K562 (cell line): Measurements from ENCODE around the gene CLP1. TPM values are rescaled to one million over a fixed set of nuclear protein-coding genes. Genes with fewer than 3 reads are reported as not detected.

Experiments used
- ATF4 ChIP-seq: fragments of 450-650 bp; formaldehyde crosslinking; IDR thresholded peaks from 2 replicates; pipeline ENCODE4 v1.4.0; 2022; ENCODE audit warnings: mild to moderate bottlenecking, moderate library complexity
- ATF7 ChIP-seq: fragments of 450-650 bp; IDR thresholded peaks from 2 replicates; pipeline ENCODE4 v1.7.1; 2014; ENCODE audit warnings: mild to moderate bottlenecking, moderate library complexity
- ELF4 ChIP-seq: fragments of 450-650 bp; formaldehyde crosslinking; IDR thresholded peaks from 2 replicates; pipeline ENCODE4 v1.4.0; 2022; ENCODE audit warnings: missing genetic modification characterization
- FOXK2 ChIP-seq, 2 experiments: fragments of 450-650 bp; IDR thresholded peaks in 1 of 2; conservative IDR thresholded peaks in 1 of 2; 2 replicates each; pipeline ENCODE4 v1.6.1; 2016; ENCODE audit warnings: low read depth in 2 of 2, mild to moderate bottlenecking in 1 of 2
- HNRNPK ChIP-seq: fragments of 200-400 bp; formaldehyde crosslinking; IDR thresholded peaks from one replicate; pipeline ENCODE4 v1.6.1; 2018; ENCODE audit warnings: mild to moderate bottlenecking, low read depth, low read length; ENCODE audit not compliant: poor library complexity, severe bottlenecking
- KAT2B ChIP-seq: IDR thresholded peaks from one replicate; pipeline ENCODE4 v1.6.1; 2012; ENCODE audit warnings: low read depth, mild to moderate bottlenecking, control low read depth, inconsistent platforms, low read length, moderate library complexity
- MED1 ChIP-seq: sonication (generic); formaldehyde crosslinking; IDR thresholded peaks from 2 replicates; pipeline ENCODE4 v1.8.1; 2023; ENCODE audit warnings: missing genetic modification reagents, borderline replicate concordance
- NONO ChIP-seq, 2 experiments: fragments of 200-400 bp in 1 of 2; fragments of 450-650 bp in 1 of 2; formaldehyde crosslinking in 1 of 2; IDR thresholded peaks; 2 replicates each; pipeline ENCODE4 v1.6.1; 2017; ENCODE audit warnings: low read depth in 2 of 2, mild to moderate bottlenecking in 2 of 2, moderate library complexity in 2 of 2, low read length in 1 of 2
- POLR3G ChIP-seq: IDR thresholded peaks from 2 replicates; pipeline ENCODE4 v1.6.1; 2011; ENCODE audit not compliant: insufficient read length, insufficient replicate concordance; ENCODE audit errors: extremely low read depth
- RCOR1 ChIP-seq, 2 experiments: IDR thresholded peaks; 2 replicates each; pipeline ENCODE4 v1.6.1; 2012; ENCODE audit warnings: low read depth in 2 of 2, low read length in 2 of 2, borderline replicate concordance in 1 of 2, improper control_type of control experiment in 1 of 2
- RFX5 ChIP-seq: IDR thresholded peaks from 2 replicates; pipeline ENCODE4 v1.6.1; 2011; ENCODE audit warnings: low read depth, mild to moderate bottlenecking, improper control_type of control experiment, low read length
- SMARCE1 ChIP-seq: fragments of 450-650 bp; IDR thresholded peaks from 2 replicates; pipeline ENCODE4 v1.7.1; 2016; ENCODE audit warnings: mild to moderate bottlenecking
- TAL1 ChIP-seq: fragments of 450-650 bp; IDR thresholded peaks from 2 replicates; pipeline ENCODE4 v1.6.1; 2016; ENCODE audit warnings: mild to moderate bottlenecking
- TCF3 ChIP-seq: sonication (generic); formaldehyde crosslinking; IDR thresholded peaks from 2 replicates; pipeline ENCODE4 v1.4.0; 2020; ENCODE audit warnings: mild to moderate bottlenecking, missing genetic modification reagents
- TFAM ChIP-seq: fragments of 250-450 bp; sonication (Bioruptor Pico); conservative IDR thresholded peaks from 2 replicates; pipeline ENCODE4 v1.5.0; 2021; ENCODE audit warnings: mild to moderate bottlenecking, moderate library complexity
- ZBTB7A ChIP-seq: IDR thresholded peaks from 2 replicates; pipeline ENCODE4 v1.6.1; 2011; ENCODE audit warnings: low read depth, mild to moderate bottlenecking, low read length, moderate library complexity, borderline replicate concordance; ENCODE audit not compliant: control insufficient read depth
- ZNF274 ChIP-seq: IDR thresholded peaks from 2 replicates; pipeline ENCODE4 v1.6.1; 2011; ENCODE audit warnings: low read depth, mild to moderate bottlenecking, low read length, moderate library complexity, borderline replicate concordance
- ZNF3 ChIP-seq: fragments of 250-450 bp; sonication (Bioruptor Pico); IDR thresholded peaks from 2 replicates; pipeline ENCODE4 v1.5.0; 2021; ENCODE audit warnings: mild to moderate bottlenecking, moderate library complexity
- ZNF445 ChIP-seq: fragments of 250-450 bp; sonication (Bioruptor Pico); IDR thresholded peaks from 2 replicates; pipeline ENCODE4 v1.4.0; 2020; ENCODE audit warnings: low read depth, mild to moderate bottlenecking, moderate library complexity
- ZNF696 ChIP-seq: fragments of 250-450 bp; sonication (Bioruptor Pico); conservative IDR thresholded peaks from 2 replicates; pipeline ENCODE4 v1.4.0; 2020; ENCODE audit warnings: mild to moderate bottlenecking, moderate library complexity
- polyA plus RNA-seq, 8 experiments: library from polyadenylated mRNA; depleted of rRNA in 4 of 8; stranded (reverse) in 5 of 8; unstranded in 3 of 8; fragments of >200 nt; fragmentation: Nextera tagmentation in 2 of 8; fragmentation: Illumina TruSeq in 1 of 8; extraction: Ambion mirVana in 2 of 8; extraction: Trizol in 1 of 8; gene quantifications; 2 replicates each; pipeline versions ENCODE4 v1.2.1 to v1.2.3, GENCODE V29; 2011 to 2014; ENCODE audit warnings: inconsistent platforms in 1 of 8, missing spikeins in 1 of 8
- total RNA-seq, 7 experiments: library from RNA; depleted of rRNA in 6 of 7; stranded (reverse); fragments of >200 nt in 6 of 7; fragmentation: Illumina TruSeq in 2 of 7; extraction: Trizol in 2 of 7; gene quantifications; 2 replicates each; pipeline versions ENCODE4 v1.2.1 to v1.2.3, GENCODE V29; 2011 to 2021; ENCODE audit warnings: low replicate concordance in 1 of 7
- TF ChIP-seq, protein P1 (sequence below), 2 experiments: IDR thresholded peaks; 2 replicates each; pipeline ENCODE4 v1.6.1; 2011; ENCODE audit warnings: borderline replicate concordance in 1 of 2, control low read depth in 1 of 2, low read depth in 1 of 2, low read length in 1 of 2, mild to moderate bottlenecking in 1 of 2, mixed read lengths in 1 of 2, moderate library complexity in 1 of 2; ENCODE audit not compliant: insufficient read depth in 1 of 2, insufficient read length in 1 of 2, poor library complexity in 1 of 2, severe bottlenecking in 1 of 2; ENCODE audit errors: extremely low read depth in 1 of 2
- TF ChIP-seq, protein P2 (sequence below): fragments of 450-650 bp; IDR thresholded peaks from 2 replicates; pipeline ENCODE4 v1.6.1; 2018; ENCODE audit not compliant: partially characterized antibody

The CLP1 gene
- total and polyA plus RNA-seq, 9 of the 15 experiments (the other 6 are each of a cell fraction or from before 2014, with no cell fraction given) = 19.1 to 46.2 (median 27.8) TPM

GRCh38 chr11:57648801-57649735, 8.5 kb upstream of the CLP1 start (continued):
- TF ChIP-seq ATF4 (CRISPR knock-in tag) = no peak
- TF ChIP-seq FOXK2 (conservative IDR thresholded peaks at IDR 0.05 in 1 of 2, IDR thresholded peaks at IDR 0.05 in 1 of 2; ENCODE audit: low read depth in 2 of 2) = peak in 1 of 2 experiments; percentile 92; a peak in 2 of 4 replicates
- no peak for TF ChIP-seq ZNF3 (CRISPR knock-in tag)
- TF ChIP-seq, protein P1, sequence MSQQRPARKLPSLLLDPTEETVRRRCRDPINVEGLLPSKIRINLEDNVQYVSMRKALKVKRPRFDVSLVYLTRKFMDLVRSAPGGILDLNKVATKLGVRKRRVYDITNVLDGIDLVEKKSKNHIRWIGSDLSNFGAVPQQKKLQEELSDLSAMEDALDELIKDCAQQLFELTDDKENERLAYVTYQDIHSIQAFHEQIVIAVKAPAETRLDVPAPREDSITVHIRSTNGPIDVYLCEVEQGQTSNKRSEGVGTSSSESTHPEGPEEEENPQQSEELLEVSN (IDR thresholded peaks at IDR 0.05; ENCODE audit: borderline replicate concordance in 1 of 2, extremely low read depth in 1 of 2, insufficient read depth in 1 of 2, insufficient read length in 1 of 2, low read depth in 1 of 2, low read length in 1 of 2, poor library complexity in 1 of 2, severe bottlenecking in 1 of 2) = peak in 1 of 2 experiments; percentile 36
- no peak for TF ChIP-seq SMARCE1
- TF ChIP-seq ATF7 = peak; percentile 87
- no peak for TF ChIP-seq MED1 (CRISPR knock-in tag)
- TF ChIP-seq NONO (IDR thresholded peaks at IDR 0.05; ENCODE audit: low read depth in 2 of 2, low read length in 1 of 2) = peak in 1 of 2 experiments; percentile 93; a peak in 2 of 4 replicates
- no peak for TF ChIP-seq ZNF696 (CRISPR knock-in tag)
- no peak for TF ChIP-seq ELF4 (CRISPR knock-in tag)
- TF ChIP-seq, protein P2, sequence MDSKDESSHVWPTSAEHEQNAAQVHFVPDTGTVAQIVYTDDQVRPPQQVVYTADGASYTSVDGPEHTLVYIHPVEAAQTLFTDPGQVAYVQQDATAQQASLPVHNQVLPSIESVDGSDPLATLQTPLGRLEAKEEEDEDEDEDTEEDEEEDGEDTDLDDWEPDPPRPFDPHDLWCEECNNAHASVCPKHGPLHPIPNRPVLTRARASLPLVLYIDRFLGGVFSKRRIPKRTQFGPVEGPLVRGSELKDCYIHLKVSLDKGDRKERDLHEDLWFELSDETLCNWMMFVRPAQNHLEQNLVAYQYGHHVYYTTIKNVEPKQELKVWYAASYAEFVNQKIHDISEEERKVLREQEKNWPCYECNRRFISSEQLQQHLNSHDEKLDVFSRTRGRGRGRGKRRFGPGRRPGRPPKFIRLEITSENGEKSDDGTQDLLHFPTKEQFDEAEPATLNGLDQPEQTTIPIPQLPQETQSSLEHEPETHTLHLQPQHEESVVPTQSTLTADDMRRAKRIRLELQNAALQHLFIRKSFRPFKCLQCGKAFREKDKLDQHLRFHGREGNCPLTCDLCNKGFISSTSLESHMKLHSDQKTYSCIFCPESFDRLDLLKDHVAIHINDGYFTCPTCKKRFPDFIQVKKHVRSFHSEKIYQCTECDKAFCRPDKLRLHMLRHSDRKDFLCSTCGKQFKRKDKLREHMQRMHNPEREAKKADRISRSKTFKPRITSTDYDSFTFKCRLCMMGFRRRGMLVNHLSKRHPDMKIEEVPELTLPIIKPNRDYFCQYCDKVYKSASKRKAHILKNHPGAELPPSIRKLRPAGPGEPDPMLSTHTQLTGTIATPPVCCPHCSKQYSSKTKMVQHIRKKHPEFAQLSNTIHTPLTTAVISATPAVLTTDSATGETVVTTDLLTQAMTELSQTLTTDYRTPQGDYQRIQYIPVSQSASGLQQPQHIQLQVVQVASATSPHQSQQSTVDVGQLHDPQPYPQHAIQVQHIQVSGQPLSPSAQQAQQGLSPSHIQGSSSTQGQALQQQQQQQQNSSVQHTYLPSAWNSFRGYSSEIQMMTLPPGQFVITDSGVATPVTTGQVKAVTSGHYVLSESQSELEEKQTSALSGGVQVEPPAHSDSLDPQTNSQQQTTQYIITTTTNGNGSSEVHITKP = peak; percentile 98
- TF ChIP-seq POLR3G = no peak
- no peak for TF ChIP-seq TFAM (CRISPR knock-in tag)
- no peak for TF ChIP-seq TCF3 (CRISPR knock-in tag)
- no peak for TF ChIP-seq RFX5
- no peak for TF ChIP-seq RCOR1 (IDR thresholded peaks at IDR 0.05; ENCODE audit: borderline replicate concordance in 1 of 2, low read depth in 2 of 2, low read length in 2 of 2)
- TF ChIP-seq HNRNPK = no peak
- TF ChIP-seq KAT2B = no peak
- no peak for TF ChIP-seq ZNF445
- no peak for TF ChIP-seq ZBTB7A
- TF ChIP-seq TAL1 = no peak
- TF ChIP-seq ZNF274 = no peak
